HG03108 (cell line): ENCODE measurements around the gene NOP9.
A peak's percentile ranks its signal among the peaks of the same experiment; 100 is the strongest.

Experiments
- ATAC-seq: cut with Tn5 transposase; IDR thresholded peaks from one replicate; pipeline ENCODE4 v1.9.1; 2021; ENCODE audit warnings: moderate library complexity; ENCODE audit not compliant: unreplicated experiment

Gene NOP9

GRCh38 chr14:24280797-24281460 is 18.7 kb upstream of the NOP9 start:
- no peak for ATAC-seq

- ATAC-seq: no peak
Measured at GRCh38 chr14:24281636-24282035, 18.0 kb upstream of the NOP9 start.

- ATAC-seq: no peak
Measured at GRCh38 chr14:24282736-24283135, 16.9 kb upstream of the NOP9 start.

- ATAC-seq: no peak
Measured at GRCh38 chr14:24283796-24284460, 15.7 kb upstream of the NOP9 start.

- no peak for ATAC-seq
Measured at GRCh38 chr14:24284501-24285035, 15.1 kb upstream of the NOP9 start.

- no peak for ATAC-seq
Measured at GRCh38 chr14:24285351-24285750, 14.3 kb upstream of the NOP9 start.

GRCh38 chr14:24286996-24287395 is 12.7 kb upstream of the NOP9 start:
- ATAC-seq: no peak

- peak; percentile 86 for ATAC-seq
Measured at GRCh38 chr14:24289649-24290280, 9.9 kb upstream of the NOP9 start.

GRCh38 chr14:24290746-24291145 is 8.9 kb upstream of the NOP9 start:
- no peak for ATAC-seq

GRCh38 chr14:24291446-24292117 is 8.1 kb upstream of the NOP9 start:
- no peak for ATAC-seq

- no peak for ATAC-seq
Measured at GRCh38 chr14:24292118-24292807, 7.4 kb upstream of the NOP9 start.

- no peak for ATAC-seq
Measured at GRCh38 chr14:24293525-24293924, 6.1 kb upstream of the NOP9 start.

- ATAC-seq: peak; percentile 40
Measured at GRCh38 chr14:24296341-24297157, 3.1 kb upstream of the NOP9 start.

- peak; percentile 18 for ATAC-seq
Measured at GRCh38 chr14:24297190-24297964, 2.3 kb upstream of the NOP9 start.

GRCh38 chr14:24298892-24299254 is 777 bp upstream of the NOP9 start:
- ATAC-seq: no peak

- no peak for ATAC-seq
Measured at GRCh38 chr14:24300326-24300980, 803 bp downstream of the NOP9 start.

GRCh38 chr14:24304019-24304387 is 4.4 kb downstream of the NOP9 start:
- ATAC-seq: no peak

GRCh38 chr14:24307156-24307574 is 7.5 kb downstream of the NOP9 start:
- ATAC-seq: no peak
